Measurements from ENCODE around the gene PHC3.
A peak's percentile ranks its signal among the peaks of the same experiment; 100 is the strongest.

Gene PHC3

GRCh38 chr3:170155604-170156003 is 25.9 kb downstream of the PHC3 start:
- no peak for TF ChIP-seq TCF4 (CRISPR knock-in tag; IDR thresholded peaks at IDR 0.05; ENCODE audit: borderline replicate concordance)
- no peak for TF ChIP-seq SNAI2 (CRISPR knock-in tag; IDR thresholded peaks at IDR 0.05)
- no peak for TF ChIP-seq ZNF8 (CRISPR knock-in tag; IDR thresholded peaks at IDR 0.05)
- no peak for TF ChIP-seq GLIS3 (CRISPR knock-in tag; IDR thresholded peaks at IDR 0.05)
- no peak for TF ChIP-seq ZFP30 (CRISPR knock-in tag; IDR thresholded peaks at IDR 0.05)
- TF ChIP-seq RARB (CRISPR knock-in tag; IDR thresholded peaks at IDR 0.05), result no peak
- TF ChIP-seq ZNF565 (CRISPR knock-in tag; conservative IDR thresholded peaks at IDR 0.05; ENCODE audit: low read depth), result no peak
- TF ChIP-seq, protein P1, sequence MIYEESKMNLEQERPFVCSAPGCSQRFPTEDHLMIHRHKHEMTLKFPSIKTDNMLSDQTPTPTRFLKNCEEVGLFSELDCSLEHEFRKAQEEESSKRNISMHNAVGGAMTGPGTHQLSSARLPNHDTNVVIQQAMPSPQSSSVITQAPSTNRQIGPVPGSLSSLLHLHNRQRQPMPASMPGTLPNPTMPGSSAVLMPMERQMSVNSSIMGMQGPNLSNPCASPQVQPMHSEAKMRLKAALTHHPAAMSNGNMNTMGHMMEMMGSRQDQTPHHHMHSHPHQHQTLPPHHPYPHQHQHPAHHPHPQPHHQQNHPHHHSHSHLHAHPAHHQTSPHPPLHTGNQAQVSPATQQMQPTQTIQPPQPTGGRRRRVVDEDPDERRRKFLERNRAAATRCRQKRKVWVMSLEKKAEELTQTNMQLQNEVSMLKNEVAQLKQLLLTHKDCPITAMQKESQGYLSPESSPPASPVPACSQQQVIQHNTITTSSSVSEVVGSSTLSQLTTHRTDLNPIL (CRISPR knock-in tag; IDR thresholded peaks at IDR 0.05; ENCODE audit: low read depth), result no peak
- TF ChIP-seq ZNF70 (CRISPR knock-in tag; IDR thresholded peaks at IDR 0.05), result no peak
- no peak for TF ChIP-seq ZC3H10 (CRISPR knock-in tag; IDR thresholded peaks at IDR 0.05)
- TF ChIP-seq ISL1 (CRISPR knock-in tag; IDR thresholded peaks at IDR 0.05), result no peak
- TF ChIP-seq ARNTL (CRISPR knock-in tag; IDR thresholded peaks at IDR 0.05; ENCODE audit: borderline replicate concordance, low read depth), result no peak
- TF ChIP-seq BACH2 (CRISPR knock-in tag; IDR thresholded peaks at IDR 0.05; ENCODE audit: borderline replicate concordance), result no peak
- TF ChIP-seq, protein P2, sequence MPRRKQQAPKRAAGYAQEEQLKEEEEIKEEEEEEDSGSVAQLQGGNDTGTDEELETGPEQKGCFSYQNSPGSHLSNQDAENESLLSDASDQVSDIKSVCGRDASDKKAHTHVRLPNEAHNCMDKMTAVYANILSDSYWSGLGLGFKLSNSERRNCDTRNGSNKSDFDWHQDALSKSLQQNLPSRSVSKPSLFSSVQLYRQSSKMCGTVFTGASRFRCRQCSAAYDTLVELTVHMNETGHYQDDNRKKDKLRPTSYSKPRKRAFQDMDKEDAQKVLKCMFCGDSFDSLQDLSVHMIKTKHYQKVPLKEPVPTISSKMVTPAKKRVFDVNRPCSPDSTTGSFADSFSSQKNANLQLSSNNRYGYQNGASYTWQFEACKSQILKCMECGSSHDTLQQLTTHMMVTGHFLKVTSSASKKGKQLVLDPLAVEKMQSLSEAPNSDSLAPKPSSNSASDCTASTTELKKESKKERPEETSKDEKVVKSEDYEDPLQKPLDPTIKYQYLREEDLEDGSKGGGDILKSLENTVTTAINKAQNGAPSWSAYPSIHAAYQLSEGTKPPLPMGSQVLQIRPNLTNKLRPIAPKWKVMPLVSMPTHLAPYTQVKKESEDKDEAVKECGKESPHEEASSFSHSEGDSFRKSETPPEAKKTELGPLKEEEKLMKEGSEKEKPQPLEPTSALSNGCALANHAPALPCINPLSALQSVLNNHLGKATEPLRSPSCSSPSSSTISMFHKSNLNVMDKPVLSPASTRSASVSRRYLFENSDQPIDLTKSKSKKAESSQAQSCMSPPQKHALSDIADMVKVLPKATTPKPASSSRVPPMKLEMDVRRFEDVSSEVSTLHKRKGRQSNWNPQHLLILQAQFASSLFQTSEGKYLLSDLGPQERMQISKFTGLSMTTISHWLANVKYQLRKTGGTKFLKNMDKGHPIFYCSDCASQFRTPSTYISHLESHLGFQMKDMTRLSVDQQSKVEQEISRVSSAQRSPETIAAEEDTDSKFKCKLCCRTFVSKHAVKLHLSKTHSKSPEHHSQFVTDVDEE (CRISPR knock-in tag; IDR thresholded peaks at IDR 0.05), result no peak
- no peak for TF ChIP-seq CSDC2 (CRISPR knock-in tag; IDR thresholded peaks at IDR 0.05)
- TF ChIP-seq PPARA (CRISPR knock-in tag; IDR thresholded peaks at IDR 0.05; ENCODE audit: borderline replicate concordance), result no peak
- ATAC-seq, result no peak

- ATAC-seq, result peak; percentile 70
- TF ChIP-seq BACH2 (CRISPR knock-in tag; IDR thresholded peaks at IDR 0.05; ENCODE audit: borderline replicate concordance), result no peak
- TF ChIP-seq, protein P2 (CRISPR knock-in tag; IDR thresholded peaks at IDR 0.05), result no peak
- TF ChIP-seq CSDC2 (CRISPR knock-in tag; IDR thresholded peaks at IDR 0.05), result no peak
- no peak for TF ChIP-seq PPARA (CRISPR knock-in tag; IDR thresholded peaks at IDR 0.05; ENCODE audit: borderline replicate concordance)
- no peak for TF ChIP-seq ZFP30 (CRISPR knock-in tag; IDR thresholded peaks at IDR 0.05)
- TF ChIP-seq ESRRG (CRISPR knock-in tag; IDR thresholded peaks at IDR 0.05), result no peak
These were observed 26.9 kb downstream of the PHC3 start for GRCh38 chr3:170154569-170155143.

DNA sequence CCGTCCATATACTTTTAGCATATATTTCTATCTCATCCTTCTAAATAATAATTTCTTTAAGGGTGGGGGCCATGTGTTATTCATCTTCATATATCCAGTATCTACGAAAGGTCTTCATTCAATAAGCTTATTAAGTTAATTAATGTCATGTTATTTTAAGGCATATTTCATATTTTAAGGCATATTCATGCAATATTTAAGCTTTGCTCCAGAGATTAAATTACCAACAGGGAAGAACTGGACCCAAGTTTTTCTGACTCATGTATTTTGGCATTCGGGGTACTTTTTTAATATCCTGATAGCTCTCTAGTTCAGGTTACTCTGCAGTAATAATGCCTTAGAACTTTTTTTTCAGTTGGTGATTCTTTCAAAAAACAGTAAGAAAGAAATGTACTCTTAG is 27.4 kb downstream of the PHC3 start:
- TF ChIP-seq PATZ1 (CRISPR knock-in tag; IDR thresholded peaks at IDR 0.05; ENCODE audit: borderline replicate concordance) (peak; percentile 82; the same call in 1 of the 2 replicates), CSDC2 (CRISPR knock-in tag; IDR thresholded peaks at IDR 0.05) (no peak), GLIS3 (CRISPR knock-in tag; IDR thresholded peaks at IDR 0.05) (no peak), ISL1 (CRISPR knock-in tag; IDR thresholded peaks at IDR 0.05) (peak; percentile 70)
- peak; percentile 89 for ATAC-seq

- ATAC-seq, result no peak
- TF ChIP-seq PATZ1 (CRISPR knock-in tag; IDR thresholded peaks at IDR 0.05; ENCODE audit: borderline replicate concordance), result no peak
- TF ChIP-seq ZNF565 (CRISPR knock-in tag; conservative IDR thresholded peaks at IDR 0.05; ENCODE audit: low read depth), result no peak
- no peak for TF ChIP-seq SNAI2 (CRISPR knock-in tag; IDR thresholded peaks at IDR 0.05)
- no peak for TF ChIP-seq ZNF70 (CRISPR knock-in tag; IDR thresholded peaks at IDR 0.05)
- TF ChIP-seq TCF4 (CRISPR knock-in tag; IDR thresholded peaks at IDR 0.05; ENCODE audit: borderline replicate concordance), result no peak
- TF ChIP-seq OSR1 (CRISPR knock-in tag; IDR thresholded peaks at IDR 0.05), result no peak
- TF ChIP-seq CSDC2 (CRISPR knock-in tag; IDR thresholded peaks at IDR 0.05), result no peak
- TF ChIP-seq POU6F1 (CRISPR knock-in tag; IDR thresholded peaks at IDR 0.05; ENCODE audit: borderline replicate concordance, low read depth), result no peak
- no peak for TF ChIP-seq PPARA (CRISPR knock-in tag; IDR thresholded peaks at IDR 0.05; ENCODE audit: borderline replicate concordance)
- no peak for TF ChIP-seq TOX (CRISPR knock-in tag; IDR thresholded peaks at IDR 0.05; ENCODE audit: borderline replicate concordance)
- TF ChIP-seq, protein P1 (CRISPR knock-in tag; IDR thresholded peaks at IDR 0.05; ENCODE audit: low read depth), result no peak
These were observed 30.0 kb downstream of the PHC3 start for GRCh38 chr3:170151536-170151935.

Data from SK-N-SH treated with all-trans-retinoic acid at 6 μM for 48 hours (cell line).